GM18520 (cell line): ENCODE data around the gene UBR4.

Source experiments
- ATAC-seq: cut with Tn5 transposase; IDR thresholded peaks from one replicate; pipeline ENCODE4 v1.9.1; 2021; ENCODE audit not compliant: unreplicated experiment

UBR4 gene

GRCh38 chr1:19074361-19074901 is 135.6 kb downstream of the UBR4 start:
- no peak for ATAC-seq

DNA sequence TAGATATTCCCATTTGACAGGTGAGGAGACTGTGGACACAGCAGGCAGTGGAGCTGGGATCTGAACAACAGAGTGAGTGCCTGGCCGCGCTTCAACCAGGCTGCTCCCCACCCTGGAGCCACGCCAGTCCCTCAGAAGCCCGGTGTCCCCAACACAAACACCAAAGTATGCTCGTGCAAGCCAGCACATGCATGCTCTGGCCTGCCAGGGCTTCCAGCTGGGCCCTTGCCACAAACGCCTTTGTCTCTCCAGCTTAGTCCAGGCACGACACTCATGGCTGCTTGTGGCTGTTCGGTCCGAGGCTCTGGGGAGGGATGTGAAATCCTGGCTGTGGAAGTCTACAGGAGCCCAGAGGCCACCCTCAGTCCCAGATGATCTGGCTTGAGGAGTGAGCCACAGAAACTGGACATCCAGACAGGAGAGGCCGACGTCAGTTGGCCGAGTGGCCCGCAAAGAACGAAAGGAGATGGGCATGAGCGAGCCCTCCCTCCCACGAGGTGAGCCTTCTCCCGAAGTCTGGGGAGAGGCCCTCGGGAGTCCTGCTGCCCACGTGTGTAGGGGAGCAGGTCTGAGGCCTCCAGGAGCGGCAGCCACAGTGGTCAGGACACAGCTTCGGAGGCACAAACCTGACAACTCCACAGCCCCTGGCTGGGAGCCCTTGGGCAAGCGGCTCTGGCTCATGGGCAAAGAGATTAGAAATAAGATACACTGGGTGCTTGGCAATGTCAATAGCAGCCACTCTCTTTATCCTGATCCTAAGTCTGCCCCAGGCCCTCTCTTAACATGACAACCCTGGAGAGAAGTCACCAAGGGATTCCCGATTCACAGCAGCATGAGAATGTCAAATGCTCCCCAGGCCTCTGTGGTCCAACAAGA is 136.5 kb downstream of the UBR4 start:
- ATAC-seq = no peak

- ATAC-seq = no peak
Observed at GRCh38 chr1:19072285-19072981, 137.6 kb downstream of the UBR4 start.

DNA sequence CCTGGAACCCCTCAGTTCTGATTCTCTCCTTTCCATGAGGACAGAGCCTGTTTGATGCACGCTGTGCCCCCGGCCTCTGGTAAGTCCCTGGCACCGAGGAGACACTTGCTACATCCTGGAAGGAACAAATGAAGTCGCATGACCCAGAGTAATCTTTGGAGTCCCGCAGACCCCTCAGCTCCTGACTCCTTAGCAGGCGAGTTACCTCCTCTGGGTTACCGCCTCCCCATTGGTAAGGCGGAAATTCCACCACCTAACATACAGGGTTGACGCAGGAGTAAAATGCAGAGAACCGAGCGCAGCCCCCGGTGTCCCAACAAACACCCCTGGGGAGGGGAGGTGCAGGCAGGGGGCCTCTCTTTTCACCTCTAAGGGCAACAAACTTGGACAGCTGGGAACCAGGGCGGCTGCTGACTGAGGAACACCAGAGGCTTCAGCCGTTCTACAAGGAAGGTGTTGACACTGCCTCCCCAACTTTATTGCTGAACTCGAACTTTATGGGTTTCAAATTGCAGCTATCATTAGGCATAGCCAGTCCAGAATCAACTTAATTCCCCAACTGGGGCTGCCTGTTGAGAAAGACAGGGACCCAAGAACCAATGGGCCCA is 138.3 kb downstream of the UBR4 start:
- ATAC-seq = no peak

DNA sequence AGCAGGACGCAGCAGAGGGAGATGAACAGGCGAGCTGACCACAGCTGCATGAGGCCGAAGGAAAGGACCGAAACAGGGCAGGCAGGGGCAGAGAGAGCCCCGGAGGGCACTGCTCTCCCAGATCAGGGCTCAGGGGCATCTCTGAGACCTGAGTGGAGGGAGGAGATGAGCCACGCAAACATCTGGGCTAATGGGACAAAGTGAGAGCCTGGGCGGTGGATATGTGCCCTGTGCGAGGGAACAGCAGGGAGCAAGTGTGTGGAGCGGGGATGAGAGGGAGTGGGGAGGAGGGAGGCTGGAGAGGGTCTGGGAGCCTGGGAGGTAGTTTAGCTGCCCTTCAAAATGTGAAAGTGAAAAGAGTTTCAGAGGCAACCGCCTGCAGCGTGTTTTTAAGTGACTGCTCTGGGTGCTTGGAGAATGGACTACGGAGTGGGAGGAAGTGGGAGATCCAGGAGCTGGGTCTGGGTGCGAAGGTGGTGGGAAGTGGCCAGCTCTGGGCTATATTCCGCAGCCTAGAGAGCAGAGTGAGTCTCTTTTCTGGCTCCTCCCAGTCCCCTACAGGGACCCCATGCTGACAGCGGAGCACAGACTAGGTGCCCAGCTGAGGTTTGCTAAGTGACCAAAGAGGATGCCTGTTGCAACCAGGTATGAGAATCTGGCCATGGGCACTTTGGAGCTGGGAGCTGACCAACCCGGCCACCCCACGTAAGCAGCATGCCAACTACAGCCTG is 139.0 kb downstream of the UBR4 start:
- no peak for ATAC-seq

- ATAC-seq = no peak
Observed at GRCh38 chr1:19070197-19070651, 139.8 kb downstream of the UBR4 start.

- no peak for ATAC-seq
Observed at GRCh38 chr1:19068639-19069276, 141.3 kb downstream of the UBR4 start.

DNA sequence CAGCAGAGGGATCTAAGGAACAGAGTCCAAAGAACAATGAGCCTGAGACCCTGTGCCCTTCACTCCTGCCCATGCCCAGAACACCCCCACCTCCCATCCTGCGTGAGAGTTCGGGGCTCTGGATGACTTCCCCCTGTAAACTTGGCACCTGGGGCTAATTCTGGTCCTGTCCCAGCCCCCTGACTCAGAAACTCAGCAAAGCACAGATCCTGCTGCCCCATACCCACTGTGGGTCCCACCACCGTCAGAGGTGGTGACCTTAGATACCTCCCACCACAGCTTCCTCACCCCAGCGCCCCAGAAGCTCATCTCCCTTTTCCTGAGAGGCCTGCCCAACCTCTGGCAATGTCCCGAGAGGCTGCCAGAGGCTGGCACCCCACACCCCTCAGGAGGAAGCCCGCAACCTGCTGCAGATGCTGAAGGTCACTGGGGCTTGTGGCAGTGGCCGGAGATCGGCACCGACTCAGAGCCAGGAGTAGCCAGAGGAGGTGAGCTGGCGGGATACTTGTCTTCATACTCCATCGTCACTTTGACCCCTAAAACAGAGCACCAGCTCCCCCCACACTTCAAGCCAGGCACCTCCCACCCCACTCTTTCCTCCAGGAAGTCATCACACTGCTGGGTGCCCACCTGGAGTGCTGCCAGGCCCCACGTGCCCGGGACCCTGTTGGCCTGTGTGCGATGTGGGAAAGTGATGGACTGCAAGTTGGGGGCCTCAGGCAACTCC is 142.0 kb downstream of the UBR4 start:
- no peak for ATAC-seq

DNA sequence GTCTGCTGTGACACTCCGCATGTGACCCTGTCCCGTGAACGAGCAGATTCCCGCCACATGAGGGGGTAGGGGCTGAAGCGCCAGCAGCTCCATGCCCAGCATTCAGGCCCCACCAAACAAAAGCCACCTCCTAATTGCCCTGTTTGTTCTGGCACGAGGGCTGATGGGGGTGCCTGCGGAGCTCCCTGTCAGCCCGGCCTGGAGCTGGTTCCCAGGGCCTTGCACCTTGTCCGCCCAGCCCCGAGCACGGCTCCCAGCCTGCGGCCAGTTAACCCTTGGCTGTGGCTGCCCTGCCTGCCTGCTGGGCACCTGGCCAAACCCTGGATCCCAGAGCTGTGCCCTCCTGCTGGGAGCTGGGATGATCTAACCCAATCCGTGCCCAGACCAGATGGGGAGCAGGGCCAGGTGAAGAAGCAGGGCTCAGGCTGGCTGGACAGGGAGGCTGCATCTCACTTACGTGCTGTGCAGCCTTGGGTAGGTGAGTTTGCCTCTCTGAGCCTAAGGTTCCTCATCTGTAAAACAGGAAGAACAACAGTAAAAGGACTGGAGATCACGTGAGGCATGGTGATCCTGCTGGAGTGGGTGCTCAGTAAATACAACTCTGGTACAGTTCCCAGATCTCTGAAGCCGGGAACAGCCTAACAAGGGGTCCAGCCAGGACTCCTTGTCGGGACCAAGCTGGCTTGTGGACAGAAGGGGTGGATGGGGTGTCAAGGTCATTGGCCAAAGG is 142.7 kb downstream of the UBR4 start:
- no peak for ATAC-seq

DNA sequence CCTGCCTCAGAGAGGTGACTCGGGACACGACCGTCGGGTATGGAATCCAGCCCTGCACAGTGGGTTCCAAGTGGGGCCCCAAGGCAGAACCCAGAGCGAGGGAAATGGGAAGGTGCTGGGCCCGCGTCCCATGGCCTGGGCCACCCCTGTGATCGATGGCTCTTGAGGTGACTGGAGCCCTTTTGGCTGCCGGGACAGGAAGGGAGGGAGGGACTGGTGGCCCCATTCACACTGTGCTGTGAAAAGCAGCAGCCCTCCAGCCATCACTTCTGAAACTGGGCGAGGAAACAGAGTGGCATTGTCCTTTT is 143.2 kb downstream of the UBR4 start:
- ATAC-seq = no peak

DNA sequence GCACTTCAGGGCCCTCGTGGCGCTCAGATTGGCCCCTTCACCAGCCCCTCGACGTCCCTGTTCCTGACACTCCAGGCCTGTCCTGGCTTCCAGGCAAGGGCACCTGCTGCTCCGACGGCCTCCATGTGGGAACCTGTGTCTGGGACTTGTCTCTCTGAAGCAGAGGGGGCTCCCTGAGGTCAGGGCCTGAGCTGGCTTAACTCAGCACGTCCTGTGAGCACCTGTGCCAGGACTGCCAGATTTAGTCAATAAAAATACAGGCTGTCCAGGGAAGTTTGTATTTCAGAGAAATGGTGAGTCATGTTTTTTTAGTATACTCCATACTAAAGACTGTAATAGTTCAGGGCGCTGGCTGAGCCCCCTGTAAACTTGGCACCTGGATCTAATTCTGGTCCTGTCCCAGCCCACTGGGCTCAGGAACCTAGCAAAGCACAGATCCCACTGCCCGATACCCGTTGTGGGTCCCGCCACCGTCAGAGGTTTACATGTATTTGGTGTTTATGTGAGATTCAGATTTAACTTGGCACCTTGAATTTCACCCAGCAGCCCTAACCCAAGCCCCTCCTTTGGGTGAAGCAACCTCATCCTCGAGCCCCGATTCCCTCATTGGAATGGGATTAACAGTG is 143.7 kb downstream of the UBR4 start:
- no peak for ATAC-seq

- ATAC-seq = no peak
Observed at GRCh38 chr1:19065526-19066247, 144.4 kb downstream of the UBR4 start.

DNA sequence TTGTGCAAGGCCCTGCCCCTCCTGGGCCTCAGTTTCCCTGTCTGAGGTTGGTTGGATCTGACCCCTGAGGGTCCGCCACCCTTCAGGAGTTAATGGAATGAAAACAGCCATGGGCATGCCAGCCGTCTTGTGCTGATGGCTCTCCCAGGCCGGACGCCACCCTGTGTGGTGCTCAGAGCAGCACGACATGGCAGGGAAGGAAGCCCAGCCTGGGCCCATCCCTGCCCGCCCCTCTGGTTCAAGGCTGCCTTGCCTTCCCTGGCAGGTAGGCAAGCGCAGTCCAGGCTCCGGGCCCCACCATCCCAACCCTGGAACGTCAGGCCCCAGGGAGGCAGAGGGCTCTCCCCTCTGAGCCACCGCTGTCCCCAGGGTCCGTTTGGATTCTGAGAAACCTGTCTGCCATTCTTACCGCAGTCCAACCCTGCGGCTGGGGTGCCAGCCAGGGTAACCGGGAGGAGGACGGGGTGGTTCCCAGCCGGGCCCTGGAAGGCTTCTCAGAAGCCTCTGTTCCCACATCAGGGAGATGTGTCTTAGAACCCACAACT is 145.1 kb downstream of the UBR4 start:
- no peak for ATAC-seq

DNA sequence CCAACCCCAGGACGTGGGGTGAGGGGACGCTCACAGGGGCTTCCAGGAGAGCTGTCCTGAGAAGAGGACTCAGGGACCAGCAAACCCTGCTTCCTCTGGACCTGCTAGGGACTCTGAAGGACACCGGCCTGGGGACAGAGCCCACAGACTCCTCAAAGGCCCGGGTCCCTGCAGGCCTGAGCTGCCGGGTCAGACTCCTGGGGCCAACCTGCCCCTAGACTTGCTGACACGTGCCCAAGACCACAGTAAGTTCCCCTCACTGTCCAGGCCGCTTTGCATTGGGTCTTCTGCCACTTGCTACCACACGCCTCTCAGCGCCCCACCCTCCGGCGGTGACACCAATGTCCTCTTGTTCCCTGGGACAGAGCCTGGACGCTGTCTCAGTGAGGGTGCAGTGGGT is 146.9 kb downstream of the UBR4 start:
- ATAC-seq = no peak

DNA sequence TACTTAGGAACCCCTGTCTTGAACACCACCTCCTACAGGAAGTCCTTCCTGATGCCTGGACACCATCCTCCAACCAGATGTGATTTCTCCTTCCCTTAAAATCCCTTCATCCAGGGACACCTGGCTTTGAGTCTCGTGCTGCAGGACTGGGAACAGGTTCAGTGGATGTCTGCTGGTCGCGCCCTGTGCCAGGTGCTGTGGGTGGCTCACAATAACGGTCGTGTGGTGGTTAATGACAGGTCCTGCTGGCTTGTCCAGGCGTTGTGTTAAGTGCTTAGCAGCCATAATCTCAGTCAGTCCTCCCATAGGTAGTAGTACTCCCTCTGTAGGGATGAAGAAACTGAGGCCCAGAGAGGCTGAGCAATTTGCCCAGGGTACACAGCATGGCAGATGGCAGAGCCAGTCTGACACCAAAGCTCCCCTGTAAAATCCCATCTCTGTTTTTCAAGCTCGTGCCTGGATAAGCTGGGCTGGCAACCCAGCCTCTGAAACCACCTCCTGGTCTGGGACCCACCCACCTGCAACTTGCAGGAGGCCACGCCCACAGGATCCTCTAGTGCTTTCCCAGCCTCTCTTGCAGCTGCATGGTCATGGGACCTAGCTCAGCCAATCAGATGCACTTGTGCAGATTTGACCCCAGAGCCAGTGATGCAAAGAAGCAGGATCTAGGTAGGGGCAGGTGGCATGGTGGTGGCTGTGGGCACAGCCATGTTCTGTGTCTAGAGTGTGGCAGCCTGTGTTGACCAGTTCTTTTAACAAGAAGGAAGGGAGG is 147.6 kb downstream of the UBR4 start:
- no peak for ATAC-seq

- ATAC-seq = no peak
Observed at GRCh38 chr1:19061798-19062197, 148.3 kb downstream of the UBR4 start.

GRCh38 chr1:19061343-19061742 is 148.7 kb downstream of the UBR4 start:
- ATAC-seq = no peak
